Stimulated activated CD4-positive, alpha-beta T cell treated with anti-CD3 and anti-CD28 coated beads, TNF-alpha, amount 100 ng/mL, for 1 hour (primary cell): ENCODE results near the gene FOLR2.
"Not testable (repeated sequence)": the region's sequence is repeated elsewhere in the genome, so short reads cannot be mapped to it uniquely, and the experiment has no call there.

Experiments
- DNase-seq, 3 donors: peaks; one replicate each; pipeline ENCODE4 v3.0.0-alpha.2; 2020; ENCODE audit warnings: low read depth in 3 of 3, low spot score in 1 of 3

FOLR2 gene

DNA sequence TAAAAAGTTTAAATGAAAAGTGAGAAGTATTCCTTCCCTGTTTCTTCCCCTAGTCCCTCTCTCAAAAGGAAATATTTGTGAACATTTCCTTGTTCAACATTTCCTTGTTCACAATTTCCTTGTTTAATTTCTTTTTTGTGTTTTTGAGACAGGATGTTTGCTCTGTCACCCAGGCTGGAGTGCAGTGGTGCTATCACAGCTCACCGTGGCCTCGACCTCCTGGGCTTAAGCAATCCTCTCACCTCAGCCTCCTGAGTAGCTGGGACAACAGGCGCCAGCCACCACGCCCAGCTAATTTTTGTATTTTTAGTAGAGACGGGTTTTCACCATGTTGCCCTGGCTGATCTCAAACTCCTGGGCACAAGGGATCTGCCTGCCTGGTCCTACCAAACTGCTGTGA lies 50.4 kb downstream of the FOLR2 start:
- DNase-seq: not testable (repeated sequence)

DNA sequence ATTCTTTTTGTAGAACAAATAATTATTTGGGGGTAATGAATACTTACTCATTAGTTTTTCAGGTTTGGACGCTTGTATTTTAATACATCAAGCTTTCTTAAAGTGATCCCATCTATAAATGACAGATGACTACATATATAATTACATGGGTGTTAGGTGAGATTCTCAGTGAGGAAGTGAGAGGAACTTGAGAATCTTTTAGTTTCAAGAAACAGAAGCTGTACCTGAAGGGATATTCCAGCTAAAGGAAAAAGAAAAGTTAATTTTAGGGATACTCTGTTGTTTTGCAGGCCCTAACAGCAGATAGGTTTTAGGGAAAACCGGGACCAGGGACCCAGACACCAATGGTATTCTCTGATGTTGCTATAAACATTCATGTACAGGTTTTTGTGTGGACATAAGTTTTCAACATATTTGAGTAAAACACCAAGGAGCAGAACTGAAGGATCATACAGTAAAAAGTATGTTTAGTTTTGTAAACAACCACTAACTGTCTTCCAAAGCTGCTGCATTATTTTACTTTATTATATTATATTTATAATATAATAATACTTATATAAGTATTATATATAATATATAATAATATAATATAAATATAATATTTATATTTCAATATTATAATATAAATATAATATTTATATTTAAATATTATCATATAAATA lies 51.5 kb downstream of the FOLR2 start:
- DNase-seq: no peak
